ENCODE measurements around the gene CES2.
A peak's percentile ranks its signal among the peaks of the same experiment; 100 is the strongest.
"Not testable (repeated sequence)": the region's sequence is repeated elsewhere in the genome, so short reads cannot be mapped to it uniquely, and the experiment has no call there.

The CES2 gene

DNA sequence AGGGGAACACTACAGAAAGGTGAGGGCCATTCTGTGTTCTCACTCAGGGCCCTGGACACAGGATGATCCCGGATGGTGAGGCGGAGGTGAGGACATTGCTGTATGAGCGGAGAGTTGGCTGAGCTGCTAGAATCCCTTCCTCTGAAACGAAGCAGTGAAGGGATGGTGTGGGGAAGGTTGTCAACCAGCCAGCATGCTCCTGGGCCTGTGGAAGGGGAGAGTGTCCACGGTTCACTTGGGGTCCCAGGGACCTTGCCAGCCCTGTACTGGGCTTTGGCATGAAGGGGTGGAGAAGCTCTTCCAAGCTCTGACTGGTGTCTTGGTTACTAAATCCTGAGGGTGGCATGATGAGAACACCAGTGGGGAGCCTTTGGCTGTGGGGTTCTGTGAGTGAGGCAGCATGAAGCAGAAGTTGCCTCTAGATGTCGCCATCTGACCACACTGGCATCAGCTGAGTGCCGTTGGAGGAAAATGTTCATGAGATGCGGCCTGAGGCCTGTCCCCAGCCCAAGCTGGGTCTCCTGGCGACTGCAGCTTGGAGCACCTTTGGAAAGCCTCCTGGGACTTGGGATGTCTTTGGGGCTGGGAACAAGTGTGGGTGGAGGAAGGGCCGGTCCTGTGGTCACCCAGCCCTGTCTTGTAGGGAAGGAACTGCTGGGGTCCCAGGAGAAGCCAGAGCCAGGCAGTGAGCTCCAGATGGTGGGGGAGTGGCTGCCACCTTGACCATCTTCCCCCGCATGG lies 40.2 kb upstream of the CES2 start:
- H3K4me3 ChIP-seq (ENCODE audit: low read depth in 1 of 2, low read length in 2 of 2): no peak overlapping the region
- H3K27me3 ChIP-seq (ENCODE audit: insufficient read depth, low read length, poor library complexity): no peaks in the 10 kb centered on the region
- no peaks in the 10 kb centered on the region for H3K9me3 ChIP-seq (ENCODE audit: insufficient read depth, low read length, severe bottlenecking)
- no peak overlapping the region for H3K27ac ChIP-seq (ENCODE audit: low read length)
- TF ChIP-seq EZH2 (IDR thresholded peaks at IDR 0.05; ENCODE audit: borderline replicate concordance, low read depth, low read length, severe bottlenecking): no peak
- TF ChIP-seq, protein P1, sequence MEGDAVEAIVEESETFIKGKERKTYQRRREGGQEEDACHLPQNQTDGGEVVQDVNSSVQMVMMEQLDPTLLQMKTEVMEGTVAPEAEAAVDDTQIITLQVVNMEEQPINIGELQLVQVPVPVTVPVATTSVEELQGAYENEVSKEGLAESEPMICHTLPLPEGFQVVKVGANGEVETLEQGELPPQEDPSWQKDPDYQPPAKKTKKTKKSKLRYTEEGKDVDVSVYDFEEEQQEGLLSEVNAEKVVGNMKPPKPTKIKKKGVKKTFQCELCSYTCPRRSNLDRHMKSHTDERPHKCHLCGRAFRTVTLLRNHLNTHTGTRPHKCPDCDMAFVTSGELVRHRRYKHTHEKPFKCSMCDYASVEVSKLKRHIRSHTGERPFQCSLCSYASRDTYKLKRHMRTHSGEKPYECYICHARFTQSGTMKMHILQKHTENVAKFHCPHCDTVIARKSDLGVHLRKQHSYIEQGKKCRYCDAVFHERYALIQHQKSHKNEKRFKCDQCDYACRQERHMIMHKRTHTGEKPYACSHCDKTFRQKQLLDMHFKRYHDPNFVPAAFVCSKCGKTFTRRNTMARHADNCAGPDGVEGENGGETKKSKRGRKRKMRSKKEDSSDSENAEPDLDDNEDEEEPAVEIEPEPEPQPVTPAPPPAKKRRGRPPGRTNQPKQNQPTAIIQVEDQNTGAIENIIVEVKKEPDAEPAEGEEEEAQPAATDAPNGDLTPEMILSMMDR (IDR thresholded peaks at IDR 0.05; ENCODE audit: borderline replicate concordance, extremely low read depth, low read length, poor library complexity, severe bottlenecking): peak; percentile 70
- ATAC-seq (ENCODE audit: insufficient read depth, low read depth) (peak; percentile 73), DNase-seq (peak; percentile 43)
- H2AFZ ChIP-seq (ENCODE audit: low read depth, low read length): no peak overlapping the region
- peaks cover 5% of the 10 kb centered on the region; the same call in 1 of the 2 replicates for H4K20me1 ChIP-seq (ENCODE audit: insufficient read depth, low read length)
- peaks cover 5% of the 10 kb centered on the region for H3K4me1 ChIP-seq (ENCODE audit: insufficient read depth, low read length)
- H3K79me2 ChIP-seq (ENCODE audit: insufficient read depth, low read length): 0 out of 2 replicates have a peak, but pooled peaks cover 2% of the 10 kb centered on the region
- no peak overlapping the region for H3K4me2 ChIP-seq (ENCODE audit: insufficient read depth, low read length)
- H3K9ac ChIP-seq (ENCODE audit: low read depth, low read length): no peak overlapping the region
- H3K36me3 ChIP-seq (ENCODE audit: insufficient read depth, low read length): peaks cover 20% of the 10 kb centered on the region; the same call in 1 of the 2 replicates

- H3K27me3 ChIP-seq (ENCODE audit: insufficient read depth, low read length, poor library complexity): no peaks in the 10 kb centered on the region
- no peak overlapping the region for H2AFZ ChIP-seq (ENCODE audit: low read depth, low read length)
- H3K9me3 ChIP-seq (ENCODE audit: insufficient read depth, low read length, severe bottlenecking): no peaks in the 10 kb centered on the region
- H3K4me2 ChIP-seq (ENCODE audit: insufficient read depth, low read length): no peak overlapping the region
- H3K4me3 ChIP-seq (ENCODE audit: low read depth in 1 of 2, low read length in 2 of 2): no peak overlapping the region
- no peak overlapping the region for H3K27ac ChIP-seq (ENCODE audit: low read length)
- ATAC-seq (ENCODE audit: insufficient read depth, low read depth) (no peak), DNase-seq (no peak)
- H3K9ac ChIP-seq (ENCODE audit: low read depth, low read length): no peak overlapping the region
- 0 out of 2 replicates have a peak, but pooled peaks cover under 1% of the 10 kb centered on the region for H3K79me2 ChIP-seq (ENCODE audit: insufficient read depth, low read length)
- H4K20me1 ChIP-seq (ENCODE audit: insufficient read depth, low read length): peaks cover 5% of the 10 kb centered on the region; the same call in 1 of the 2 replicates
- peaks cover 15% of the 10 kb centered on the region; the same call in 1 of the 2 replicates for H3K36me3 ChIP-seq (ENCODE audit: insufficient read depth, low read length)
- TF ChIP-seq EZH2 (IDR thresholded peaks at IDR 0.05; ENCODE audit: borderline replicate concordance, low read depth, low read length, severe bottlenecking): no peak
- TF ChIP-seq, protein P1 (IDR thresholded peaks at IDR 0.05; ENCODE audit: borderline replicate concordance, extremely low read depth, low read length, poor library complexity, severe bottlenecking): no peak
- peaks cover 5% of the 10 kb centered on the region for H3K4me1 ChIP-seq (ENCODE audit: insufficient read depth, low read length)
Observed at GRCh38 chr16:66895689-66895979, 39.7 kb upstream of the CES2 start.

- TF ChIP-seq, protein P1 (IDR thresholded peaks at IDR 0.05; ENCODE audit: borderline replicate concordance, extremely low read depth, low read length, poor library complexity, severe bottlenecking): no peak
- no peaks in the 10 kb centered on the region for H3K27me3 ChIP-seq (ENCODE audit: insufficient read depth, low read length, poor library complexity)
- peaks cover 5% of the 10 kb centered on the region; the same call in 1 of the 2 replicates for H4K20me1 ChIP-seq (ENCODE audit: insufficient read depth, low read length)
- no peaks in the 10 kb centered on the region for H3K79me2 ChIP-seq (ENCODE audit: insufficient read depth, low read length)
- peaks cover 12% of the 10 kb centered on the region; the same call in 1 of the 2 replicates for H3K36me3 ChIP-seq (ENCODE audit: insufficient read depth, low read length)
- no peak overlapping the region for H3K27ac ChIP-seq (ENCODE audit: low read length)
- H3K9ac ChIP-seq (ENCODE audit: low read depth, low read length): no peak overlapping the region
- H3K4me3 ChIP-seq (ENCODE audit: low read depth in 1 of 2, low read length in 2 of 2): no peak overlapping the region
- DNase-seq: no peak
- peaks cover 5% of the 10 kb centered on the region for H3K4me1 ChIP-seq (ENCODE audit: insufficient read depth, low read length)
- H3K4me2 ChIP-seq (ENCODE audit: insufficient read depth, low read length): no peak overlapping the region
- ATAC-seq (ENCODE audit: insufficient read depth, low read depth): no peak
- H2AFZ ChIP-seq (ENCODE audit: low read depth, low read length): no peak overlapping the region
- H3K9me3 ChIP-seq (ENCODE audit: insufficient read depth, low read length, severe bottlenecking): no peaks in the 10 kb centered on the region
Observed at GRCh38 chr16:66895999-66896398, 39.3 kb upstream of the CES2 start.

DNA sequence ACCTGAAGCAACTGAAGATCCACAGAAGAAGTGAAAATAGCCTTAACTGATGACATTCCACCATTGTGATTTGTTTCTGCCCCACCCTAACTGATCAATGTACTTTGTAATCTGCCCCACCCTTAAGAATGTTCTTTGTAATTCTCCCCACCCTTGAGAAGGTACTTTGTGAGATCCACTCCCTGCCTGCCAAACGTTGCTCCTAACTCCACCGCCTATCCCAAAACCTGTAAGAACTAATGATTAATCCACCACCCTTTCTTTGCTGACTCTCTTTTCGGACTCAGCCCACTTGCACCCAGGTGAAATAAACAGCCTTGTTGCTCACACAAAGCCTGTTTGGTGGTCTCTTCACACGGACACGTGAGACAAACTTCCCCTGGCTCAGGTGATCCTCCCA lies 38.6 kb upstream of the CES2 start:
- H3K4me3 ChIP-seq (ENCODE audit: low read depth in 1 of 2, low read length in 2 of 2); H3K9ac ChIP-seq (ENCODE audit: low read depth, low read length); H4K20me1 ChIP-seq (ENCODE audit: insufficient read depth, low read length); ATAC-seq (ENCODE audit: insufficient read depth, low read depth); H3K27me3 ChIP-seq (ENCODE audit: insufficient read depth, low read length, poor library complexity); H3K4me1 ChIP-seq (ENCODE audit: insufficient read depth, low read length); H3K79me2 ChIP-seq (ENCODE audit: insufficient read depth, low read length); DNase-seq; H3K27ac ChIP-seq (ENCODE audit: low read length); H3K4me2 ChIP-seq (ENCODE audit: insufficient read depth, low read length); H3K36me3 ChIP-seq (ENCODE audit: insufficient read depth, low read length); H2AFZ ChIP-seq (ENCODE audit: low read depth, low read length); H3K9me3 ChIP-seq (ENCODE audit: insufficient read depth, low read length, severe bottlenecking): not testable (repeated sequence)
